ENCODE measurements around the gene EML4.

Gene EML4

GRCh38 chr2:42249887-42250286 is 80.7 kb downstream of the EML4 start:
- Histone ChIP-seq H3K36me3 (ENCODE audit: control insufficient read depth in 4 of 4, insufficient read depth in 4 of 4, low read length in 3 of 4) (peaks cover 2 to 15% (median 7%) of the 10 kb centered on the region in 4 experiments), H3K27me3 (replicated peaks in 2 of 5; ENCODE audit: control insufficient read depth in 4 of 5, insufficient read depth in 5 of 5, low read length in 4 of 5) (no peaks in the 10 kb centered on the region), H3K4me3 (ENCODE audit: control insufficient read depth in 1 of 7, extremely low read depth in 1 of 7, insufficient read depth in 4 of 7, low read depth in 2 of 7, low read length in 6 of 7) (peak overlapping the region in 4 of 7 experiments; percentile 12 to 53 (median 36)), H3K9me3 (ENCODE audit: control extremely low read depth in 1 of 5, control insufficient read depth in 4 of 5, insufficient read depth in 2 of 5, low read depth in 1 of 5, low read length in 4 of 5) (no peaks in the 10 kb centered on the region), H3K27ac (ENCODE audit: insufficient read depth in 1 of 2, low read depth in 1 of 2, low read length in 2 of 2, poor library complexity in 1 of 2, severe bottlenecking in 2 of 2) (no peak overlapping the region), H3K4me1 (ENCODE audit: control extremely low read depth in 1 of 4, control insufficient read depth in 4 of 4, insufficient read depth in 4 of 4, low read length in 3 of 4) (peaks cover 13 to 19% (median 18%) of the 10 kb centered on the region in 4 experiments)
- CTCF ChIA-PET = interaction anchor here (1.9 to 2.5 kb wide), 2 partner anchors 10 to 154 kb away, joined by 5 to 8 read pairs; no protein-coding TSS in a partner anchor
- DNase-seq = peak; percentile 16 to 74 (median 59)
- 3% methylated on average over 3 of the region's 3 CpGs for WGBS (ENCODE audit: insufficient coverage)
- POLR2A ChIA-PET = no interaction called here

GRCh38 chr2:42250925-42251324 is 81.8 kb downstream of the EML4 start:
- POLR2A ChIA-PET = no interaction called here
- 100% methylated on average over 1 of the region's 2 CpGs for WGBS (ENCODE audit: insufficient coverage)
- DNase-seq = no peak

GRCh38 chr2:42252464-42252863 is 83.3 kb downstream of the EML4 start:
- Histone ChIP-seq H3K4me1 (ENCODE audit: control extremely low read depth in 1 of 4, control insufficient read depth in 4 of 4, insufficient read depth in 4 of 4, low read length in 3 of 4) (peaks cover 13 to 30% (median 23%) of the 10 kb centered on the region in 4 experiments), H3K27ac (ENCODE audit: insufficient read depth in 1 of 2, low read depth in 1 of 2, low read length in 2 of 2, poor library complexity in 1 of 2, severe bottlenecking in 2 of 2) (no peak overlapping the region), H3K27me3 (replicated peaks in 2 of 5; ENCODE audit: control insufficient read depth in 4 of 5, insufficient read depth in 5 of 5, low read length in 4 of 5) (no peaks in the 10 kb centered on the region), H3K4me3 (ENCODE audit: control insufficient read depth in 1 of 7, extremely low read depth in 1 of 7, insufficient read depth in 4 of 7, low read depth in 2 of 7, low read length in 6 of 7) (no peak overlapping the region), H3K36me3 (ENCODE audit: control insufficient read depth in 4 of 4, insufficient read depth in 4 of 4, low read length in 3 of 4) (peaks cover 0 to 5% (median under 1%) of the 10 kb centered on the region in 4 experiments), H3K9me3 (ENCODE audit: control extremely low read depth in 1 of 5, control insufficient read depth in 4 of 5, insufficient read depth in 2 of 5, low read depth in 1 of 5, low read length in 4 of 5) (no peaks in the 10 kb centered on the region)
- ChIA-PET CTCF (interaction anchor here (1.1 kb wide), 1 partner anchor 12 kb away, joined by 3 read pairs; no protein-coding TSS in a partner anchor), POLR2A (no interaction called here)
- no peak for DNase-seq
- WGBS (ENCODE audit: insufficient coverage) = 100% methylated on average over 3 of the region's 3 CpGs

More at GRCh38 chr2:42250925-42251324, 81.8 kb downstream of the EML4 start:
- no peak overlapping the region for H3K4me3 ChIP-seq (ENCODE audit: control insufficient read depth in 1 of 7, extremely low read depth in 1 of 7, insufficient read depth in 4 of 7, low read depth in 2 of 7, low read length in 6 of 7)
- H3K27me3 ChIP-seq (replicated peaks in 2 of 5; ENCODE audit: control insufficient read depth in 4 of 5, insufficient read depth in 5 of 5, low read length in 4 of 5) = no peaks in the 10 kb centered on the region
- H3K4me1 ChIP-seq (ENCODE audit: control extremely low read depth in 1 of 4, control insufficient read depth in 4 of 4, insufficient read depth in 4 of 4, low read length in 3 of 4) = peaks cover 13 to 20% (median 18%) of the 10 kb centered on the region in 4 experiments
- no peaks in the 10 kb centered on the region for H3K9me3 ChIP-seq (ENCODE audit: control extremely low read depth in 1 of 5, control insufficient read depth in 4 of 5, insufficient read depth in 2 of 5, low read depth in 1 of 5, low read length in 4 of 5)
- peaks cover 2 to 12% (median 7%) of the 10 kb centered on the region in 4 experiments for H3K36me3 ChIP-seq (ENCODE audit: control insufficient read depth in 4 of 4, insufficient read depth in 4 of 4, low read length in 3 of 4)
- no peak overlapping the region for H3K27ac ChIP-seq (ENCODE audit: insufficient read depth in 1 of 2, low read depth in 1 of 2, low read length in 2 of 2, poor library complexity in 1 of 2, severe bottlenecking in 2 of 2)
- CTCF ChIA-PET = interaction anchor here (1.9 to 2.5 kb wide), 2 partner anchors 11 to 155 kb away, joined by 5 to 8 read pairs; no protein-coding TSS in a partner anchor

GRCh38 chr2:42254186-42254895 is 85.2 kb downstream of the EML4 start:
- H3K27me3 ChIP-seq (replicated peaks in 2 of 5; ENCODE audit: control insufficient read depth in 4 of 5, insufficient read depth in 5 of 5, low read length in 4 of 5) = no peaks in the 10 kb centered on the region
- peaks cover 13 to 27% (median 22%) of the 10 kb centered on the region in 4 experiments for H3K4me1 ChIP-seq (ENCODE audit: control extremely low read depth in 1 of 4, control insufficient read depth in 4 of 4, insufficient read depth in 4 of 4, low read length in 3 of 4)
- no peaks in the 10 kb centered on the region for H3K9me3 ChIP-seq (ENCODE audit: control extremely low read depth in 1 of 5, control insufficient read depth in 4 of 5, insufficient read depth in 2 of 5, low read depth in 1 of 5, low read length in 4 of 5)
- H3K4me3 ChIP-seq (ENCODE audit: control insufficient read depth in 1 of 7, extremely low read depth in 1 of 7, insufficient read depth in 4 of 7, low read depth in 2 of 7, low read length in 6 of 7) = no peak overlapping the region
- ChIA-PET POLR2A (no interaction called here), CTCF (no interaction called here)
- peaks cover 2 to 5% (median 2%) of the 10 kb centered on the region in 4 experiments for H3K36me3 ChIP-seq (ENCODE audit: control insufficient read depth in 4 of 4, insufficient read depth in 4 of 4, low read length in 3 of 4)
- peak in 2 of 3 donors; percentile 46 to 64 for DNase-seq
- 97% methylated on average over 5 of the region's 8 CpGs for WGBS (ENCODE audit: insufficient coverage)
- H3K27ac ChIP-seq (ENCODE audit: insufficient read depth in 1 of 2, low read depth in 1 of 2, low read length in 2 of 2, poor library complexity in 1 of 2, severe bottlenecking in 2 of 2) = no peak overlapping the region

GRCh38 chr2:42256505-42256904 is 87.4 kb downstream of the EML4 start:
- ChIA-PET CTCF (interaction anchor here (0.9 kb wide), 1 partner anchor 11 kb away, joined by 4 read pairs; no protein-coding TSS in a partner anchor), POLR2A (no interaction called here)
- Histone ChIP-seq H3K4me3 (ENCODE audit: control insufficient read depth in 1 of 7, extremely low read depth in 1 of 7, insufficient read depth in 4 of 7, low read depth in 2 of 7, low read length in 6 of 7) (peak overlapping the region in 2 of 7 experiments; percentile 24 to 45), H3K27me3 (replicated peaks in 2 of 5; ENCODE audit: control insufficient read depth in 4 of 5, insufficient read depth in 5 of 5, low read length in 4 of 5) (no peaks in the 10 kb centered on the region), H3K4me1 (ENCODE audit: control extremely low read depth in 1 of 4, control insufficient read depth in 4 of 4, insufficient read depth in 4 of 4, low read length in 3 of 4) (peaks cover 0 to 11% (median 7%) of the 10 kb centered on the region in 4 experiments), H3K36me3 (ENCODE audit: control insufficient read depth in 4 of 4, insufficient read depth in 4 of 4, low read length in 3 of 4) (peaks cover 1 to 3% (median 2%) of the 10 kb centered on the region in 4 experiments), H3K9me3 (ENCODE audit: control extremely low read depth in 1 of 5, control insufficient read depth in 4 of 5, insufficient read depth in 2 of 5, low read depth in 1 of 5, low read length in 4 of 5) (no peaks in the 10 kb centered on the region), H3K27ac (ENCODE audit: insufficient read depth in 1 of 2, low read depth in 1 of 2, low read length in 2 of 2, poor library complexity in 1 of 2, severe bottlenecking in 2 of 2) (peak overlapping the region in 1 of 2 experiments; percentile 19)
- peak in 2 of 3 donors; percentile 27 to 50 for DNase-seq
- no CpG with 5 or more reads among the region's 2 CpGs for WGBS (ENCODE audit: insufficient coverage)

GRCh38 chr2:42261518-42262195 is 92.5 kb downstream of the EML4 start:
- Histone ChIP-seq H3K27me3 (replicated peaks in 2 of 5; ENCODE audit: control insufficient read depth in 4 of 5, insufficient read depth in 5 of 5, low read length in 4 of 5) (no peaks in the 10 kb centered on the region), H3K9me3 (ENCODE audit: control extremely low read depth in 1 of 5, control insufficient read depth in 4 of 5, insufficient read depth in 2 of 5, low read depth in 1 of 5, low read length in 4 of 5) (no peaks in the 10 kb centered on the region), H3K4me1 (ENCODE audit: control extremely low read depth in 1 of 4, control insufficient read depth in 4 of 4, insufficient read depth in 4 of 4, low read length in 3 of 4) (peaks cover 0 to 4% (median under 1%) of the 10 kb centered on the region in 4 experiments), H3K27ac (ENCODE audit: insufficient read depth in 1 of 2, low read depth in 1 of 2, low read length in 2 of 2, poor library complexity in 1 of 2, severe bottlenecking in 2 of 2) (no peak overlapping the region), H3K36me3 (ENCODE audit: control insufficient read depth in 4 of 4, insufficient read depth in 4 of 4, low read length in 3 of 4) (peaks cover 0 to 6% (median 3%) of the 10 kb centered on the region in 4 experiments), H3K4me3 (ENCODE audit: control insufficient read depth in 1 of 7, extremely low read depth in 1 of 7, insufficient read depth in 4 of 7, low read depth in 2 of 7, low read length in 6 of 7) (no peak overlapping the region)
- ChIA-PET POLR2A (no interaction called here), CTCF (no interaction called here)
- no peak for DNase-seq
- no CpG with 5 or more reads among the region's 3 CpGs for WGBS (ENCODE audit: insufficient coverage)

GRCh38 chr2:42266236-42266635 is 97.1 kb downstream of the EML4 start:
- peaks cover 0 to 5% (median 1%) of the 10 kb centered on the region in 4 experiments for H3K36me3 ChIP-seq (ENCODE audit: control insufficient read depth in 4 of 4, insufficient read depth in 4 of 4, low read length in 3 of 4)
- no peak for DNase-seq
- ChIA-PET POLR2A (no interaction called here), CTCF (no interaction called here)
- WGBS (ENCODE audit: insufficient coverage) = 100% methylated on average over 2 of the region's 4 CpGs
- peaks cover 0 to 3% (median 0%) of the 10 kb centered on the region in 4 experiments for H3K4me1 ChIP-seq (ENCODE audit: control extremely low read depth in 1 of 4, control insufficient read depth in 4 of 4, insufficient read depth in 4 of 4, low read length in 3 of 4)
- no peak overlapping the region for H3K27ac ChIP-seq (ENCODE audit: insufficient read depth in 1 of 2, low read depth in 1 of 2, low read length in 2 of 2, poor library complexity in 1 of 2, severe bottlenecking in 2 of 2)
- no peaks in the 10 kb centered on the region for H3K9me3 ChIP-seq (ENCODE audit: control extremely low read depth in 1 of 5, control insufficient read depth in 4 of 5, insufficient read depth in 2 of 5, low read depth in 1 of 5, low read length in 4 of 5)
- H3K27me3 ChIP-seq (replicated peaks in 2 of 5; ENCODE audit: control insufficient read depth in 4 of 5, insufficient read depth in 5 of 5, low read length in 4 of 5) = no peaks in the 10 kb centered on the region
- H3K4me3 ChIP-seq (ENCODE audit: control insufficient read depth in 1 of 7, extremely low read depth in 1 of 7, insufficient read depth in 4 of 7, low read depth in 2 of 7, low read length in 6 of 7) = no peak overlapping the region
